D721Med (cell line): Measurements from ENCODE around the gene OR2F1.

ENCODE experiments used
- DNase-seq: peaks from one replicate; pipeline ENCODE4 v3.0.0; 2011; ENCODE audit warnings: low spot score; ENCODE audit not compliant: insufficient read length
- FAIRE-seq: peaks from 2 replicates; lab custom pipeline; 2011; peaks lifted over from hg19 to GRCh38; lab: Jason Lieb, UNC
- TF ChIP-seq, protein P1 (sequence below): IDR thresholded peaks from 2 replicates; pipeline ENCODE4 v1.5.1; 2012; ENCODE audit warnings: mild to moderate bottlenecking, control low read depth; ENCODE audit not compliant: insufficient read depth; ENCODE audit errors: missing control alignments

The OR2F1 gene

GRCh38 chr7:143910473-143911248, 44.0 kb upstream of the OR2F1 start:
- FAIRE-seq (no peak), DNase-seq (no peak)
- TF ChIP-seq, protein P1, sequence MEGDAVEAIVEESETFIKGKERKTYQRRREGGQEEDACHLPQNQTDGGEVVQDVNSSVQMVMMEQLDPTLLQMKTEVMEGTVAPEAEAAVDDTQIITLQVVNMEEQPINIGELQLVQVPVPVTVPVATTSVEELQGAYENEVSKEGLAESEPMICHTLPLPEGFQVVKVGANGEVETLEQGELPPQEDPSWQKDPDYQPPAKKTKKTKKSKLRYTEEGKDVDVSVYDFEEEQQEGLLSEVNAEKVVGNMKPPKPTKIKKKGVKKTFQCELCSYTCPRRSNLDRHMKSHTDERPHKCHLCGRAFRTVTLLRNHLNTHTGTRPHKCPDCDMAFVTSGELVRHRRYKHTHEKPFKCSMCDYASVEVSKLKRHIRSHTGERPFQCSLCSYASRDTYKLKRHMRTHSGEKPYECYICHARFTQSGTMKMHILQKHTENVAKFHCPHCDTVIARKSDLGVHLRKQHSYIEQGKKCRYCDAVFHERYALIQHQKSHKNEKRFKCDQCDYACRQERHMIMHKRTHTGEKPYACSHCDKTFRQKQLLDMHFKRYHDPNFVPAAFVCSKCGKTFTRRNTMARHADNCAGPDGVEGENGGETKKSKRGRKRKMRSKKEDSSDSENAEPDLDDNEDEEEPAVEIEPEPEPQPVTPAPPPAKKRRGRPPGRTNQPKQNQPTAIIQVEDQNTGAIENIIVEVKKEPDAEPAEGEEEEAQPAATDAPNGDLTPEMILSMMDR, result no peak

GRCh38 chr7:143913945-143914615, 40.6 kb upstream of the OR2F1 start:
- no peak for FAIRE-seq
- TF ChIP-seq, protein P1, result no peak
- no peak for DNase-seq

DNA sequence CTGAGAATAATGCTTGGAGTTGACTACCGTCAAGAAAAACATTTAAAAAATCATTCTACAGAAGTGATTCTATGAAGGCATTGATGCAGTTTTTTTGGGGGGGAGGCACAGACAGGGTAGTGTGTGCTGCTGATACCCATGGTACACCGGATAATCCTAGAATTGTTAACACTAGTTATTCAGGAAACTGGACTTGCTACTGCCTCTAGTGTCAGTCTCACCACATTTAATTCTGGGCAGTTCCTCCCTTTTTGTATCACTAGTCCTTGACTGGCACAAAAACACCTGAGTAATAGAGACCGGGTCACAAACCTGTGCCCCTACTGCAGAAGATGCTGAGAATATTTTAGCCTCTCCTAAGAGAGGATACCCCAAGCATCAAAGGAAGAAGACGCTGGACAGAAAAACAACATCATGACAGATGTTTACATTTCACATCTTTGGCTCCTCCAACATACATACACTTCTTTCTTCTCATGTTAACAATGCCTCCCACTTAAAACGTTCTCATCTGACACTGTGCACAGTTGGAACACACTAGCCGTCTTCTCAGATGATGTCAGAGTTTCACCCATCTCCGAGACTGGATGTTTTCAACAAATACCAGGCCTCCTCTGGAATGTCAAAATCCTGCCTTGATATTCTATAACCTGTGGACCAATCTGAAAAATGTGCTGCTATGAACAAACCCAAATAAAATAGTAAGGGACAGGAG, 39.5 kb upstream of the OR2F1 start:
- DNase-seq (no peak), FAIRE-seq (no peak)
- TF ChIP-seq, protein P1, result no peak

DNA sequence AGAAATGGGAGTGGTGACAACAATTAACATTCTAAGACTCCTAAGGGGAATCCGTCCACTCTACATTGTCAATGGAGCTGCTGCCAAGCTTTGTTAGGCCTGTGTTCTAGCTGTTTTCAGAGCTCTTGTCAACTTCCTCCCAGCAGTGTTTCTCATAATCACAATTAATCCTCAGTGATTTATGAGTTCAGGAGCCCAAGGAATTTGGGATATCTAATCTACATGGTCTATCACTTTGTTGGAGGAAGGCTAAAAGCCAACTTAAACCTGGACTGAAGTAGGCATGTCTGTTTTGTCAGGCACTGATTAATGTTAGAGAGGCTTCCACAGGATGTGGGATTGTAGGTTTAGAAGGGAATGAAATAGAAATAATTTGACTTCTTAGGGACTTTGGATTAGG, 29.8 kb upstream of the OR2F1 start:
- no peak for FAIRE-seq
- no peak for DNase-seq
- TF ChIP-seq, protein P1, result no peak

DNA sequence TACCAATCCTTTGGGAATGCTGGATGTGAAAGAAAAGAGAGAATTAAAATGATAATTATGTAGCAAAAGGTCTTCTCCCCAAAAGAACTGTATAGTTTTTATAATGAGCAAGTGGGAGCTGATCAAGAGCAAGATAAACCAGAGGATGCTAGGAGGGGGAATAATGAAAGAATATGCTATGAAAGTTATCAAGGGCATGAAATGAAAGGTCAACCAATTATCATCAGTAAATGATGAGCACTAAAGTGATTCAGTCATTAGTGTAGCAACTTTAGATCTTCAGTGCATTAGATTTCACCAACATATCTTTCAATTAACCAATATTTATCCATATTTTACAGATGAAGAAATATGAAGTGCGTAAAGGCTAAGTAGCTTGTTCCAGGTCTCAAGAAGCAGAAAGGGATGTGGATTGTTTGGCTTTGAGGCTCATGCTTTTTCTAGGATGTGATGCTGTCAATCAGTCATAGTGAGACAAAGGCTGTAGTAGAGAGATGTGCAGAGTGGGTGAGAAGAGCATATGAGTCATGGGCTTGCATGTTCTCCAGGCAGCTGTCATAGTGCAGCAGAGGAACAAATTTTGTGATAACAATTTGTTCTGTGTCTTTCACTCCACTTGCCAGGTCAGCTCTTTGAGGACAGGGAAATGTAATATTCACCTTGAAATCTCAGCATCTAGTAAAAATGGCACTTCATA, 25.3 kb upstream of the OR2F1 start:
- no peak for FAIRE-seq
- TF ChIP-seq, protein P1, result no peak
- DNase-seq, result no peak

DNA sequence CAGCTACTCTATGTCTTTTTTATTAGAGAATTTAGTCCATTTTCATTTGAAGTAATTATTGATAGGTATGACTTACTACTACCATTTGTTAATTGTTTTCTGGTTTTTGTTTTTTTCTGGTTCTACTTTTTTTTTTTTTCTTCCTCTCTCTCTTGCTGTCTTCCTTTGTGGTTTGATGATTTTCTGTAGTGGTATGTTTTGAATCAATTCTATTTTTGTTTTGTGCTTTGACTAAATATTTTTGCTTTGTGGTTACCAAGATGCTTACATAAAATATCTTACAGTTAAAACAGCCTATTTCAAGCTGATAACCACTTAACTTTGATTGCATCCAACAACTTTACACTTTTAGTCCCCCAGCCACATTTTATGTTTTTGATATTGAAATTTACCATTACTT, 22.9 kb upstream of the OR2F1 start:
- no peak for FAIRE-seq
- DNase-seq, result no peak
- TF ChIP-seq, protein P1, result no peak
